ENCODE measurements around the gene PHACTR2.
"Not testable (repeated sequence)": the region's sequence is repeated elsewhere in the genome, so short reads cannot be mapped to it uniquely, and the experiment has no call there.

DNA sequence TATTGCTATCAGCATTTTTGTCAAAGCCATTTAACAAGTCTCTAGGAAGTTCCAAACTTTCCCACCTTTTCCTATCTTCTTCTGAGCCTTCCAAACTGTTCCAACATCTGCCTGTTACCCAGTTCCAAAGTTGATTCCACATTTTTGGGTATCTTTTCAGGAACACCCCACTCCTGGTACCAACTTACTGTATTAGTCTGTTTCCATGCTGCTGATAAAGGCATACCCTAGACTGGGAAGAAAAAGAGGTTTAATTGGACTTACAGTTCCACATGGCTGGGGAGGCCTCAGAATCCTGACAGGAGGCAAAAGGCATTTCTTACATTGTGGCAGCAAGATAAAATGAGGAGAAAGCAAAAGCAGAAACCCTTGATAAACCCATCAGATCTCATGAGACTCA lies 108.6 kb downstream of the PHACTR2 start:
- TF ChIP-seq JUND (IDR thresholded peaks at IDR 0.05); EZH2phosphoT487 (IDR thresholded peaks at IDR 0.05; ENCODE audit: borderline replicate concordance); POLR2A (IDR thresholded peaks at IDR 0.05; ENCODE audit: borderline replicate concordance, extremely low read depth, insufficient read depth, insufficient read length); CEBPB (IDR thresholded peaks at IDR 0.05; ENCODE audit: low read depth); FOSL1 (IDR thresholded peaks at IDR 0.05; ENCODE audit: low read depth); EZH2 (IDR thresholded peaks at IDR 0.05); ZFX (IDR thresholded peaks at IDR 0.05); POLR2AphosphoS5 (IDR thresholded peaks at IDR 0.05; ENCODE audit: low read depth, low read length): not testable (repeated sequence)
- TF ChIP-seq, protein P1, sequence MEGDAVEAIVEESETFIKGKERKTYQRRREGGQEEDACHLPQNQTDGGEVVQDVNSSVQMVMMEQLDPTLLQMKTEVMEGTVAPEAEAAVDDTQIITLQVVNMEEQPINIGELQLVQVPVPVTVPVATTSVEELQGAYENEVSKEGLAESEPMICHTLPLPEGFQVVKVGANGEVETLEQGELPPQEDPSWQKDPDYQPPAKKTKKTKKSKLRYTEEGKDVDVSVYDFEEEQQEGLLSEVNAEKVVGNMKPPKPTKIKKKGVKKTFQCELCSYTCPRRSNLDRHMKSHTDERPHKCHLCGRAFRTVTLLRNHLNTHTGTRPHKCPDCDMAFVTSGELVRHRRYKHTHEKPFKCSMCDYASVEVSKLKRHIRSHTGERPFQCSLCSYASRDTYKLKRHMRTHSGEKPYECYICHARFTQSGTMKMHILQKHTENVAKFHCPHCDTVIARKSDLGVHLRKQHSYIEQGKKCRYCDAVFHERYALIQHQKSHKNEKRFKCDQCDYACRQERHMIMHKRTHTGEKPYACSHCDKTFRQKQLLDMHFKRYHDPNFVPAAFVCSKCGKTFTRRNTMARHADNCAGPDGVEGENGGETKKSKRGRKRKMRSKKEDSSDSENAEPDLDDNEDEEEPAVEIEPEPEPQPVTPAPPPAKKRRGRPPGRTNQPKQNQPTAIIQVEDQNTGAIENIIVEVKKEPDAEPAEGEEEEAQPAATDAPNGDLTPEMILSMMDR (IDR thresholded peaks at IDR 0.05 in 2 of 3, conservative IDR thresholded peaks at IDR 0.05 in 1 of 3; ENCODE audit: borderline replicate concordance in 1 of 3, insufficient read depth in 1 of 3, low read depth in 2 of 3, low read length in 2 of 3): not testable (repeated sequence)
- TF ChIP-seq, protein P2, sequence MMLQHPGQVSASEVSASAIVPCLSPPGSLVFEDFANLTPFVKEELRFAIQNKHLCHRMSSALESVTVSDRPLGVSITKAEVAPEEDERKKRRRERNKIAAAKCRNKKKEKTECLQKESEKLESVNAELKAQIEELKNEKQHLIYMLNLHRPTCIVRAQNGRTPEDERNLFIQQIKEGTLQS (IDR thresholded peaks at IDR 0.05): not testable (repeated sequence)
- TF ChIP-seq, protein P3, sequence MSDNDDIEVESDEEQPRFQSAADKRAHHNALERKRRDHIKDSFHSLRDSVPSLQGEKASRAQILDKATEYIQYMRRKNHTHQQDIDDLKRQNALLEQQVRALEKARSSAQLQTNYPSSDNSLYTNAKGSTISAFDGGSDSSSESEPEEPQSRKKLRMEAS (IDR thresholded peaks at IDR 0.05): not testable (repeated sequence)
